Activated naive CD4-positive, alpha-beta T cell (primary cell): ENCODE results near the gene NOB1.

Source experiments
- DNase-seq, 4 experiments: peaks; one replicate each; lab custom pipeline; 2025; lab: John Stamatoyannopoulos, UW

Gene NOB1

GRCh38 chr16:69721441-69721957, 33.2 kb downstream of the NOB1 start:
- no peak for DNase-seq

- DNase-seq, result no peak
These were observed 33.8 kb downstream of the NOB1 start for GRCh38 chr16:69720822-69721430.

GRCh38 chr16:69718111-69718764, 36.5 kb downstream of the NOB1 start:
- no peak for DNase-seq

GRCh38 chr16:69717066-69717465, 37.7 kb downstream of the NOB1 start:
- DNase-seq, result no peak

GRCh38 chr16:69712914-69713581, 41.7 kb downstream of the NOB1 start:
- DNase-seq, result no peak

- DNase-seq, result no peak
These were observed 42.4 kb downstream of the NOB1 start for GRCh38 chr16:69712277-69712676.

- no peak for DNase-seq
These were observed 43.5 kb downstream of the NOB1 start for GRCh38 chr16:69711115-69711740.

DNA sequence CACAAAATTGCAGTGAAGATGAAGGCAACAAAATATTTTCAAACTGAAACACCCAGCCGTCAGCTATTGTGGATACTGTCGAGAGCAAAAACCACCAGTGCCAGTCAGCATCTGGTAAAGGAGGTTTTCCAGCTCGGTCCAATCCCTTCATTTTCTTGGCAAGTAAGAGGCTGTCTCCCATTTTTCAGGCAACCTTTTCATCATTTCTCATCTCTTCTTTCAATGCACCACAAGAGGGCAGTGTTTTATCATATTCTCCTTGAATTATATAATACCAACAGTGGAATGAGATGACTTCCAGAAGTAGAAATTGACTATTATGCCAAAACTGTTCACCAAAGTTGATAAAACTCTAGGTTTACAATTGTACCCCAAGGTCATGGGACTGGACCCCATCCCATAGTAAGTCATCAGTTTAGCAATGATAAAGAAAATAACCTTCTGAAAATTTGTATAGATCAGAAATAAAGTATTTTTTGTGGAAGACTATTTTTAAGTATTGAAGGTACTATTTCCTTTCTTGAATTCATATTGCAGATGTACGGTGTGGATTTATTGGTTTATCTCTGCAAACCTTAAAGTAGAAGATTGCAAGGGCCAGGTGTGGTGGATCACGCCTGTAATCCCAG, 45.2 kb downstream of the NOB1 start:
- DNase-seq, result no peak

GRCh38 chr16:69707920-69708683, 46.6 kb downstream of the NOB1 start:
- DNase-seq, result no peak

DNA sequence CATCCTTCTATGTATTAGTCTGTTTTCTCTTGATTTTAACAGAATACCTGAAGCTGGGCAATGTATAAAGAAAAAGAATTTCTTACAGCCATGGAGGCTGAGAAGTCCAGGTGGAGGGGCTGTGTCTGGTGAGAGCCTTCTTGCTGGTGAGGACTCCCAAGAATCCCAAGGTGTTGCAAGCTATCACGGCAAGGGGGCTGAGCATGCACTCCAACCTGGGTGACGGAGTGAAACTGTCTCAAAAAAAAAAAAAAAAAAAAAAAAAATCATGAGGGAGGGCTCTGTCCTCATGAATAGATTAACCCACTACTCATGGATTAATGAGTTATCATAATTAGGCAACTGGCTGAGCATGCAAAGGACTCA, 47.8 kb downstream of the NOB1 start:
- DNase-seq, result no peak

- no peak for DNase-seq
These were observed 48.3 kb downstream of the NOB1 start for GRCh38 chr16:69706256-69706974.

DNA sequence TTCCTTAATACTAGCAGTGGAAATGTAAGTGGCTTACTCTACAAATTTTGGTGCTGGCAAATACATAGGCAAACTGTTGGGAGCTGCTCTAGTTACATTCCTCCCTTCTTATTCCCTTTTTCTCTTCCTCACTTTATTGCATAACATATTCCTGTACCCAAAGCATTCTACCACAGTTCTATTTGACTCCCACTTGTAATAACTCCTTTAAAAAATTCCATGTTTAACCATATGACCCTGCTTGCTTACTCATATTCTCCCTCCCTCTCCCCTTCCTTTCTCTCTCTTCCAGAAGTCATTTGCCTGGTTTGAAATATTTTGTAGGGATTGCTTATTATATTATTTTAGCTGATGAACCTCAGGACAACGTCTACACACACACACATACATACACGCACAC, 51.1 kb downstream of the NOB1 start:
- no peak for DNase-seq

GRCh38 chr16:69701866-69702265, 52.9 kb downstream of the NOB1 start:
- no peak for DNase-seq

- no peak for DNase-seq
These were observed 53.3 kb downstream of the NOB1 start for GRCh38 chr16:69701452-69701851.

DNA sequence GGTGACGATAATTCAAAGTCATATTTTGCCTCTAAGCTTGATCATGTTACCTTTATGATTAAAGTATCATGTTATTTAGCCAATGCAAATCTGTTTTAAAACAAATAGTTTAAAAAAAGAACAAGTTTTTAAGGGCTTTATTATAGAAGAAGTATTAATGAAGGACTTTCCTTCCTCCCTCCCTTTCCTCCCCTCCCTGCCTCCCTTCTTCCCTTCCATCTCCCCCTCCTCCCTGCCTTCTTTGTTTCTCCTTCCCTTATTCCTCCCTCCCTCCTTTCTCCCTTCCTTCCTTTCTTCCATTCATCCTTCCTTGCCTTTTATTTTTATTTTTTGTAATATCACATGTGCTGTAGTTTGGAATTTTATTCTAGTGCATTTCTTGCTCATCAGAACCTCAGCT, 54.8 kb downstream of the NOB1 start:
- no peak for DNase-seq

GRCh38 chr16:69698404-69698803, 56.3 kb downstream of the NOB1 start:
- no peak for DNase-seq

GRCh38 chr16:69693916-69694315, 60.8 kb downstream of the NOB1 start:
- DNase-seq, result no peak

GRCh38 chr16:69691980-69692911, 62.5 kb downstream of the NOB1 start:
- DNase-seq, result no peak
